Upper lobe of left lung (tissue), 6 donors: ENCODE data around the gene FAM174A. TPM values are rescaled to one million over a fixed set of nuclear protein-coding genes. Genes with fewer than 3 reads are reported as not detected.

Experiments
- ATAC-seq, 2 donors: fragments of 200-7000 bp; cut with Tn5 transposase; one replicate each; pipeline ENCODE4 v1.9.1; 2022; ENCODE audit warnings: mild to moderate bottlenecking in 2 of 2, moderate library complexity in 2 of 2; ENCODE audit not compliant: low FRiP score in 2 of 2
- DNase-seq, 2 donors: peaks; one replicate each; pipeline ENCODE4 v3.0.0-alpha.2; 2019 to 2020
- H3K27ac ChIP-seq, 4 donors: fragments of 200-600 bp; sonication (generic); one replicate each; pipeline ENCODE4 v1.5.1; 2016 to 2019
- H3K27me3 ChIP-seq, 4 donors: fragments of 200-600 bp; sonication (generic); one replicate each; pipeline ENCODE4 v1.5.1; 2017 to 2019
- H3K36me3 ChIP-seq, 4 donors: fragments of 200-600 bp; sonication (generic); one replicate each; pipeline ENCODE4 v1.5.1; 2016 to 2019
- H3K4me1 ChIP-seq, 4 donors: fragments of 200-600 bp; sonication (generic); one replicate each; pipeline ENCODE4 v1.5.1; 2018 to 2019
- H3K4me3 ChIP-seq, 4 donors: fragments of 200-600 bp; sonication (generic); one replicate each; pipeline ENCODE4 v1.5.1; 2017 to 2019; ENCODE audit warnings: mild to moderate bottlenecking in 2 of 4, moderate library complexity in 1 of 4
- H3K9me3 ChIP-seq, 4 donors: fragments of 200-600 bp; sonication (generic); one replicate each; pipeline ENCODE4 v1.5.1; 2018 to 2019
- CTCF ChIP-seq, 6 experiments: fragments of 450-650 bp in 4 of 6; fragments of 200-600 bp in 2 of 6; sonication (generic) in 2 of 6; IDR thresholded peaks; one replicate each; pipeline ENCODE4 v1.5.1; 2016 to 2019; ENCODE audit warnings: antibody characterized with exemption in 6 of 6
- EP300 ChIP-seq, 4 donors: sonication (generic); formaldehyde crosslinking; IDR thresholded peaks; one replicate each; pipeline ENCODE4 v1.5.1; 2017; ENCODE audit warnings: antibody characterized with exemption in 4 of 4, control low read depth in 2 of 4
- POLR2A ChIP-seq, 4 donors: fragments of 450-650 bp; IDR thresholded peaks; one replicate each; pipeline ENCODE4 v1.5.1; 2016 to 2017; ENCODE audit warnings: antibody characterized with exemption in 4 of 4, mild to moderate bottlenecking in 2 of 4
- POLR2AphosphoS5 ChIP-seq, 2 donors: sonication (generic); formaldehyde crosslinking; IDR thresholded peaks; one replicate each; pipeline ENCODE4 v1.5.1; 2017; ENCODE audit warnings: antibody characterized with exemption in 2 of 2
- WGBS, 2 donors: methylation state at CpG; one replicate each; pipeline ENCODE4 v1.1.5; 2017 to 2018; 5-methylcytosine and 5-hydroxymethylcytosine counted together
- total RNA-seq, 6 donors: library from RNA; depleted of rRNA in 4 of 6; stranded (reverse); fragments of >200 nt in 4 of 6; gene quantifications; one replicate each; pipeline versions ENCODE4 v1.1.0 to v1.2.1, GENCODE V29; 2016 to 2021
- donor health status: DM: no; HTN: no; CAD: no; lungs with moderate emphysema.
- donor health status: DM: no; HTN: yes; CAD: no; lungs with severe emphysema.

FAM174A gene
- total RNA-seq, 6 donors from 2014 or later, result 24.3 to 93.0 (median 51.7) TPM

DNA sequence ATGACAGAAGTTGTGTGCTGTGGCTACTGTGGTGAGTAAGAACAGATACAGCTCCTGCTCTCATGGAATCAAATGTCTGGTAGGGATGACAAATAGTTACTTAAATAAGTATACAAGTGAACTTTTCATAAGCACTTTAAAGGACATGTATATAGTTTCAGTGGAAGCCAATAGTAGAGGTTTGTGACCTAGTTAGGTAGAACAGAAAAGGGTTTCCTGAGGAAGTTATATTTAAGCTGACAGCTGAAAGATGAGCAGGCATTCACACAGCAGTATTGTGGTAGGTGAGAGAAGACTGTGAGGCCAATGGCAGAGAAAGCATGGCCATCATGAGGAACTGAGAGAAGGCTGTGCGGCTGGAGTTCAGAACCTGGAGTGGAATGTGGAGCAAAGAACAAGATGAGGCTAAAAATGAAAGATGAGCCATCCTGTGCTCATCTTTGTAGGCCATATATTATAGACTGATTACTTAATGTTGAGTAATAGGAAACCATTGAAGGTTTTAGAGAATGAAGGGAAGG lies 15.4 kb downstream of the FAM174A start:
- DNase-seq (no peak), ATAC-seq (no peak)
- Histone ChIP-seq H3K4me3 (no peak overlapping the region), H3K27me3 (no peaks in the 10 kb centered on the region), H3K27ac (no peak overlapping the region), H3K4me1 (peaks cover 0 to 2% (median 0%) of the 10 kb centered on the region in 4 donors), H3K9me3 (no peaks in the 10 kb centered on the region), H3K36me3 (no peaks in the 10 kb centered on the region)
- 92% methylated on average over 1 of the region's 1 CpG for WGBS, 2 donors
- TF ChIP-seq CTCF (IDR thresholded peaks at IDR 0.05) (no peak), EP300 (IDR thresholded peaks at IDR 0.05) (no peak), POLR2AphosphoS5 (IDR thresholded peaks at IDR 0.05) (no peak), POLR2A (IDR thresholded peaks at IDR 0.05) (no peak)

DNA sequence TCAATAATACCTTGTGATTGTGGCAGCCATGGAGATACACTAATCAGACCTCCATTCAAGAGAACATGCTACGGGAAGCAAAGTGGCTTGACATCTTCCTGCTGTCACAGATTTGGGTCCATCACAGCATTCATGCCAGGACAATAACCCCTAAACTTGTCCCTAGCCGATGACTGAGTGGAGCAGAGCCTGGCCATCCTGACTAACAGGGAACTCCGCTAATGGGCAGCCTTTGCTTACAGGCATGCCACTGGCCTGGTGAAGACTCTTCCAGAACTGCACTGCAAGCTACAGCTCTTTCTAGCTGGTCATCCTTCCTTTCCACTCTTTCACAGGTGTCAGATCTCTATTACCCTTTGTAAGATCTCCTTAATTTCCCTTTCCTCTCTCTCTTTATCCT lies 16.0 kb downstream of the FAM174A start:
- DNase-seq, result no peak
- Histone ChIP-seq H3K4me1 (no peaks in the 10 kb centered on the region), H3K9me3 (no peaks in the 10 kb centered on the region), H3K4me3 (no peak overlapping the region), H3K27me3 (no peaks in the 10 kb centered on the region), H3K36me3 (no peaks in the 10 kb centered on the region), H3K27ac (no peak overlapping the region)
- ATAC-seq, result no peak
- 92 to 100% methylated on average over 3 of the region's 3 CpGs for WGBS, 2 donors
- TF ChIP-seq EP300 (IDR thresholded peaks at IDR 0.05), result no peak
- TF ChIP-seq CTCF (IDR thresholded peaks at IDR 0.05), result no peak
- TF ChIP-seq POLR2A (IDR thresholded peaks at IDR 0.05), result no peak
- no peak for TF ChIP-seq POLR2AphosphoS5 (IDR thresholded peaks at IDR 0.05)

DNA sequence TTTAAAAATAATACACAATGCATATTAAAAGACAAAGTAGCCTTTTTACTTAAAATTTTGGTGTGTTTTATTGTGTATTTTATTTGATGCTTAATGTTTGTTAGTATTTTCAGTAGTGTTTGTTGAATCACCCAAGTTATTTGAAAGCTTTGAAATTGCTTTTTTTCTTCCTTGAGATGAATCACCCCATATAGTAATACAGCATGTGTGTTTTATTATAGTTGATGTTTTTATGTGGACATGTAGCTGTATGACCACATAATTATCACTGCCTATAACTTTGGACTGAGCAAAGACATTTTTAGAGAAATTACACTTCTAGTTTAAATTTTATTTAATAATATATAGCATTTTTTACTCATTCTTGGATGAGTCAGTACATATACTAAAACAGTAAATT lies 18.0 kb downstream of the FAM174A start:
- Histone ChIP-seq H3K27ac (no peak overlapping the region), H3K36me3 (no peaks in the 10 kb centered on the region), H3K4me3 (no peak overlapping the region), H3K27me3 (no peaks in the 10 kb centered on the region), H3K9me3 (no peaks in the 10 kb centered on the region), H3K4me1 (no peaks in the 10 kb centered on the region)
- no peak for DNase-seq
- ATAC-seq, result no peak
- TF ChIP-seq CTCF (IDR thresholded peaks at IDR 0.05), result no peak
- TF ChIP-seq EP300 (IDR thresholded peaks at IDR 0.05), result no peak
- TF ChIP-seq POLR2AphosphoS5 (IDR thresholded peaks at IDR 0.05), result no peak
- no peak for TF ChIP-seq POLR2A (IDR thresholded peaks at IDR 0.05)

- Histone ChIP-seq H3K36me3 (peaks cover 0 to 22% (median 0%) of the 10 kb centered on the region in 4 donors), H3K9me3 (no peaks in the 10 kb centered on the region), H3K4me1 (no peaks in the 10 kb centered on the region), H3K4me3 (no peak overlapping the region), H3K27me3 (no peaks in the 10 kb centered on the region), H3K27ac (no peak overlapping the region)
- no peak for ATAC-seq
- DNase-seq, result no peak
- TF ChIP-seq CTCF (IDR thresholded peaks at IDR 0.05) (no peak), EP300 (IDR thresholded peaks at IDR 0.05) (no peak), POLR2AphosphoS5 (IDR thresholded peaks at IDR 0.05) (no peak), POLR2A (IDR thresholded peaks at IDR 0.05) (no peak)
- 89 to 95% methylated on average over 1 of the region's 1 CpG for WGBS, 2 donors
These were observed 25.7 kb downstream of the FAM174A start for GRCh38 chr5:100560860-100561259.

DNA sequence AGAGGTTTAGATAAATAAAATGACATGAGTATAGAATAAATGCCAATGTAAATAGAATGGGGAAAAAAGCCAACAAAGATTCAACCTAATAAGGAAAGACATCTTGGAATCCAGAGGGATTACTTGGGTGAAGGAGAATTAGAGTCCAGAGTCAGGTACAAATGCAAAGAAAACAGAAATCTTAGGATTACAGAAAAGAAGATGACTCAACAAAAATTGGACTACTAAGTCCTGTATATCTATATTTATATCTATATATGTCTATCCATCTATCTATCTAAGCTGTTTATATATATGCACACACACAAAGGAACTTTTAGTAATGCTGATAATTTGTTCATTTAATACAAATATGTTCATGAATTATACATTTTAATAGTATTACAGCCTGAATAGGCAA lies 27.6 kb downstream of the FAM174A start:
- Histone ChIP-seq H3K4me3 (no peak overlapping the region), H3K4me1 (no peaks in the 10 kb centered on the region), H3K36me3 (peaks cover 0 to 22% (median 0%) of the 10 kb centered on the region in 4 donors), H3K27me3 (no peaks in the 10 kb centered on the region), H3K9me3 (no peaks in the 10 kb centered on the region), H3K27ac (no peak overlapping the region)
- no peak for TF ChIP-seq POLR2A (IDR thresholded peaks at IDR 0.05)
- no peak for TF ChIP-seq EP300 (IDR thresholded peaks at IDR 0.05)
- TF ChIP-seq POLR2AphosphoS5 (IDR thresholded peaks at IDR 0.05), result no peak
- no peak for TF ChIP-seq CTCF (IDR thresholded peaks at IDR 0.05)
- DNase-seq (no peak), ATAC-seq (no peak)
